Testis (tissue), 3 donors: ENCODE results near the gene ZCCHC18. TPM values are rescaled to one million over a fixed set of nuclear protein-coding genes. Genes with fewer than 3 reads are reported as not detected.

Experiments used
- DNase-seq: peaks from one replicate; pipeline ENCODE4 v3.0.0-alpha.2; 2019
- H3K27ac ChIP-seq, 2 donors: fragments of 200-600 bp; sonication (generic); one replicate each; pipeline ENCODE4 v1.5.1; 2019
- H3K27me3 ChIP-seq: fragments of 200-600 bp; sonication (generic); one replicate; pipeline ENCODE4 v1.5.1; 2019
- H3K36me3 ChIP-seq: fragments of 200-600 bp; sonication (generic); one replicate; pipeline ENCODE4 v1.5.1; 2017; ENCODE audit warnings: low read depth; ENCODE audit errors: missing control alignments
- H3K4me1 ChIP-seq: fragments of 200-600 bp; sonication (generic); one replicate; pipeline ENCODE4 v1.5.1; 2019
- H3K4me3 ChIP-seq, 2 donors: fragments of 200-600 bp; sonication (generic); one replicate each; pipeline ENCODE4 v1.5.1; 2017 to 2019
- H3K9me3 ChIP-seq: fragments of 200-600 bp; sonication (generic); one replicate; pipeline ENCODE4 v1.5.1; 2017
- CTCF ChIP-seq, 3 experiments: fragments of 450-650 bp in 2 of 3; fragments of 200-600 bp in 1 of 3; sonication (generic) in 1 of 3; IDR thresholded peaks; one replicate each; pipeline ENCODE4 v1.5.1; 2016 to 2019; ENCODE audit warnings: antibody characterized with exemption in 3 of 3, mild to moderate bottlenecking in 2 of 3, moderate library complexity in 1 of 3
- POLR2A ChIP-seq: fragments of 450-650 bp; IDR thresholded peaks from one replicate; pipeline ENCODE4 v1.6.1; 2017; ENCODE audit warnings: antibody characterized with exemption, mild to moderate bottlenecking, moderate library complexity
- WGBS, 2 donors: methylation state at CpG; one replicate each; pipeline ENCODE4 v1.1.5; 2018; 5-methylcytosine and 5-hydroxymethylcytosine counted together
- intact Hi-C: fragments of 100-400 bp; cut with DNase I; formaldehyde crosslinking; loops from one replicate; pipeline ENCODE4 v1.15.1; 2023; ENCODE audit warnings: low total_unique reads
- polyA plus RNA-seq: library from polyadenylated mRNA; stranded (reverse); fragments of 350-450 nt; fragmentation: Illumina TruSeq; extraction: RNeasy Lipid Tissue Mini Kit (QIAGEN cat#74804); gene quantifications from one replicate; pipeline ENCODE4 v1.2.3, GENCODE V29; 2014; ENCODE audit warnings: low read depth, low replicate concordance; ENCODE audit not compliant: insufficient read depth
- total RNA-seq, 2 donors: library from RNA; depleted of rRNA; stranded (reverse); fragments of >200 nt; gene quantifications; one replicate each; pipeline ENCODE4 v1.2.3, GENCODE V29; 2016

Gene ZCCHC18
- total and polyA plus RNA-seq, 3 donors from 2014 or later = 2.5 to 17.2 (median 6.2) TPM

- no peak for TF ChIP-seq CTCF (IDR thresholded peaks at IDR 0.05)
- TF ChIP-seq POLR2A = no peak
- DNase-seq = no peak
- intact Hi-C loops = no loop called here
- no peak overlapping the region for H3K27ac ChIP-seq
- peaks cover under 1% of the 10 kb centered on the region for H3K4me1 ChIP-seq
- no peaks in the 10 kb centered on the region for H3K27me3 ChIP-seq
- H3K9me3 ChIP-seq = no peaks in the 10 kb centered on the region
- H3K4me3 ChIP-seq = no peak overlapping the region
- 100% methylated on average over 1 of the region's 1 CpG; no CpG with 5 or more reads in 1 of the 2 donors for WGBS, 2 donors
- H3K36me3 ChIP-seq = no peaks in the 10 kb centered on the region
Measured at GRCh38 chrX:104118765-104119164, 6.4 kb downstream of the ZCCHC18 start.

GRCh38 chrX:104122829-104123228 lies 10.5 kb downstream of the ZCCHC18 start:
- no peaks in the 10 kb centered on the region for H3K4me1 ChIP-seq
- H3K4me3 ChIP-seq = no peak overlapping the region
- no peak for TF ChIP-seq CTCF (IDR thresholded peaks at IDR 0.05)
- no peak for TF ChIP-seq POLR2A
- H3K9me3 ChIP-seq = no peaks in the 10 kb centered on the region
- no peak overlapping the region for H3K27ac ChIP-seq
- no peaks in the 10 kb centered on the region for H3K36me3 ChIP-seq
- intact Hi-C loops = no loop called here
- DNase-seq = no peak
- 81 to 86% methylated on average over 5 of the region's 5 CpGs for WGBS, 2 donors
- no peaks in the 10 kb centered on the region for H3K27me3 ChIP-seq

GRCh38 chrX:104126856-104127255 lies 14.5 kb downstream of the ZCCHC18 start:
- 44 to 54% methylated on average over 2 of the region's 2 CpGs for whole genome bisulfite sequencing, 2 donors
- H3K36me3 ChIP-seq = no peaks in the 10 kb centered on the region
- H3K27ac ChIP-seq = no peak overlapping the region
- intact Hi-C loops = no loop called here
- no peak overlapping the region for H3K4me3 ChIP-seq
- TF ChIP-seq POLR2A = no peak
- no peak for TF ChIP-seq CTCF (IDR thresholded peaks at IDR 0.05)
- no peaks in the 10 kb centered on the region for H3K9me3 ChIP-seq
- no peaks in the 10 kb centered on the region for H3K27me3 ChIP-seq
- no peak for DNase-seq
- H3K4me1 ChIP-seq = no peaks in the 10 kb centered on the region

GRCh38 chrX:104130808-104131207 lies 18.5 kb downstream of the ZCCHC18 start:
- no peak overlapping the region for H3K27ac ChIP-seq
- no peaks in the 10 kb centered on the region for H3K9me3 ChIP-seq
- intact Hi-C loops = no loop called here
- DNase-seq = no peak
- H3K4me1 ChIP-seq = no peaks in the 10 kb centered on the region
- TF ChIP-seq CTCF (IDR thresholded peaks at IDR 0.05) (no peak), POLR2A (no peak)
- H3K27me3 ChIP-seq = no peaks in the 10 kb centered on the region
- no peak overlapping the region for H3K4me3 ChIP-seq
- 87 to 94% methylated on average over 6 of the region's 6 CpGs for WGBS, 2 donors
- H3K36me3 ChIP-seq = no peaks in the 10 kb centered on the region

- WGBS, 2 donors = 82 to 90% methylated on average over 5 of the region's 5 CpGs
- no peak for DNase-seq
- no peaks in the 10 kb centered on the region for H3K9me3 ChIP-seq
- no peak overlapping the region for H3K4me3 ChIP-seq
- H3K27ac ChIP-seq = no peak overlapping the region
- no peaks in the 10 kb centered on the region for H3K27me3 ChIP-seq
- no peaks in the 10 kb centered on the region for H3K4me1 ChIP-seq
- TF ChIP-seq POLR2A = no peak
- TF ChIP-seq CTCF (IDR thresholded peaks at IDR 0.05) = no peak
- H3K36me3 ChIP-seq = no peaks in the 10 kb centered on the region
- intact Hi-C loops = no loop called here
Measured at GRCh38 chrX:104134583-104135261, 22.4 kb downstream of the ZCCHC18 start.
